Measurements from ENCODE around the gene MSANTD1. TPM values are rescaled to one million over a fixed set of nuclear protein-coding genes. Genes with fewer than 3 reads are reported as not detected.

The MSANTD1 gene
- total RNA-seq, 2 donors from 2014 or later = 1.00 to 2.5 TPM

GRCh38 chr4:3261411-3262207 lies 12.7 kb downstream of the MSANTD1 start:
- no peaks in the 10 kb centered on the region for H3K9me3 Mint-ChIP-seq
- TF ChIP-seq CTCF (conservative IDR thresholded peaks at IDR 0.05) = no peak
- H3K4me3 ChIP-seq (ENCODE audit: low read length) = no peak overlapping the region
- H3K9ac ChIP-seq (ENCODE audit: extremely low read depth, low read length, poor library complexity, severe bottlenecking) = no peak overlapping the region
- H3K9me3 ChIP-seq (ENCODE audit: control insufficient read depth, low read length) = no peaks in the 10 kb centered on the region
- H3K36me3 Mint-ChIP-seq (ENCODE audit: low read depth) = no peaks in the 10 kb centered on the region
- H3K36me3 ChIP-seq (ENCODE audit: control insufficient read depth, insufficient read depth, low read length) = no peaks in the 10 kb centered on the region
- H3K4me3 Mint-ChIP-seq = no peak overlapping the region
- no peaks in the 10 kb centered on the region for H3K4me1 ChIP-seq (ENCODE audit: control insufficient read depth, insufficient read depth, low read length)
- H3K27ac ChIP-seq (ENCODE audit: low read depth, low read length) = no peak overlapping the region
- WGBS, 2 experiments (ENCODE audit: insufficient coverage in 1 of 2, insufficient read length in 1 of 2) = 89 to 94% methylated on average over 29 to 35 of the region's 35 CpGs
- no peaks in the 10 kb centered on the region for H3K4me1 Mint-ChIP-seq
- no peak overlapping the region for H3K27ac Mint-ChIP-seq
- no peaks in the 10 kb centered on the region for H3K27me3 Mint-ChIP-seq (ENCODE audit: insufficient read depth)
- DNase-seq = no peak
- no peaks in the 10 kb centered on the region for H3K27me3 ChIP-seq (ENCODE audit: control insufficient read depth, insufficient read depth, low read length, poor library complexity, severe bottlenecking)

DNA sequence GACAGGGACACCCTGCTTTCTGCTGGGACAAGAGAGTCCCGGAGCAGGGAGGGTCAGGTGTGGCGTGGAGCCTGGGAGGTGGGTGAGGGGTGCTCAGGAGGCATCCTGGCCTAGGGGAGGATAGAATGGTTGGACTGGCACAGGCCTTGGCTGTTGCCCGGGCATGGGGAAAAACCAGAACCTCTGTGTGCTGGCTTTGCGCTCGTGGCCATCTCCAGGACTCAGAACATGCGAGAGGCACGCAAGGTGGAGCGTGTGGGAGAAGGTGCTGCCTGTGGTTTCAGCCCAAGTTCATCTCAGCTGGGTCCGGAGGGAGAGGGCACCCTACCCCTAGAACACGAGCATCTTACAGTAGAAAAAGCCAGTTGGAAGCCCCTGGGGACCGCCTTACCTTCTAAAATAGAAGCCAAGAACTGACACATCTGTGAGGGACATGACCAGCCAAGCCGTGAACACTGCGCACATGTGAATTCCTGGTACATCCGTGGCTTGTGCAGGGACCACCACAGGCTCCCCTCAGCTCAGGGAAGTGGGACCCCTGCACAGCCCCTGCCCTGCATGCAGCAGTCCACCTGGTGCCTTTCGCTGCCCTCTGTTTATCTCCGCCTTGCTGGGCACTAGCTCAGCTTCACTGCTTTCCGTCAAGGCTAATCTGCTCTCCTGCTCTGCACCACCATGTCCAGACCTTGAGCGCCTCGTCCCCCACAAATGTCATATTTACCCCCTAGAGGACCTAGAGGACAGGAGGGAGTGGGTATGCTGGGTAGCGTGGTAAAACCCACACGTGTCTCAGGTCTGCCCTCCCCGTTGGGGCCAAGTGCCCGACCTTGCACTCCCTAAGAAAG lies 13.5 kb downstream of the MSANTD1 start:
- DNase-seq = no peak
- no peak for TF ChIP-seq CTCF (conservative IDR thresholded peaks at IDR 0.05)
- no peaks in the 10 kb centered on the region for H3K36me3 Mint-ChIP-seq (ENCODE audit: low read depth)
- Histone ChIP-seq H3K36me3 (ENCODE audit: control insufficient read depth, insufficient read depth, low read length) (no peaks in the 10 kb centered on the region), H3K27me3 (ENCODE audit: control insufficient read depth, insufficient read depth, low read length, poor library complexity, severe bottlenecking) (no peaks in the 10 kb centered on the region), H3K4me1 (ENCODE audit: control insufficient read depth, insufficient read depth, low read length) (no peaks in the 10 kb centered on the region), H3K4me3 (ENCODE audit: low read length) (no peak overlapping the region), H3K9me3 (ENCODE audit: control insufficient read depth, low read length) (no peaks in the 10 kb centered on the region), H3K27ac (ENCODE audit: low read depth, low read length) (no peak overlapping the region), H3K9ac (ENCODE audit: extremely low read depth, low read length, poor library complexity, severe bottlenecking) (no peak overlapping the region)
- no peak overlapping the region for H3K4me3 Mint-ChIP-seq
- H3K4me1 Mint-ChIP-seq = no peaks in the 10 kb centered on the region
- no peaks in the 10 kb centered on the region for H3K27me3 Mint-ChIP-seq (ENCODE audit: insufficient read depth)
- no peaks in the 10 kb centered on the region for H3K9me3 Mint-ChIP-seq
- H3K27ac Mint-ChIP-seq = no peak overlapping the region
- 90 to 92% methylated on average over 17 to 23 of the region's 23 CpGs for WGBS, 2 experiments (ENCODE audit: insufficient coverage in 1 of 2, insufficient read length in 1 of 2)

DNA sequence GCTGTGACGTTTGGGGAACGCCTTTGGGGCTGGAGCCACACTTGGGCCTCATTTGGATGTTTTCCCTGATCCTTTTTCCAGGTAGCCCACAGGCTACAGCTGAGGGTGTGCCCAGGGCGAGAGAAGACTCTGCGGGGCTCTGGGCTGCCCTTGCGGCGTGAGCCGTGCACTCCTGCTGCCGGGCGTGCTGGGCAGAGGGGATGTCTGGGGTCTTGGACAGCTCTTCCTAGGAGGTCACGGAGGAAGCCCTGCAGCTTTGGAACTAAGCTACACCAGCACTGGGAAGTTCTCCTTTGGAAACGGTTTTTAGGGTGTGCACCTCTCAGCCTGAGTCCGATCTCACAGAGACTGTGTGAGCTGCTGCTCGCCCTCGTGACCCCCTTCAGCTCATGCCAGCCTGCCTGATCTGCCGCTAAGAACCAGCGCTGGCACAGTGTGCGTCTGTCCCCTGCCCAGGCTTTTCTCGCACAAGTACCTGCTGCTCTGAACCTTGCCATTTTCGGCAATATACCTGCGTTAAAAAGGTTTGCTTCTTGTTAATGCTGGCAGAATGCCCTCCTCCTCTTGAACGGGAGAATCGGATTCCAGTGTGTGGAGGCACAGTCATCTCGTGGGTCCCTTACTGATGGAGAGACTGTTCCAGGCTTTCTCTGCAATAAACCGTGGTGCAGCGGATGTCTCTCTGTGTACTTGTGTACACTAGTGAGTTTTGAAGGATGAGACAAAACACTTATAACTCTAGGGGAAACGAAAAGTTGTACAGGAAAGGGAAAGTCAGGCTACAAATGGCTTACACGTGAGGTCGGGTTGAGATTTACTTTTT lies 14.3 kb downstream of the MSANTD1 start:
- Histone ChIP-seq H3K9me3 (ENCODE audit: control insufficient read depth, low read length) (no peaks in the 10 kb centered on the region), H3K4me3 (ENCODE audit: low read length) (no peak overlapping the region), H3K9ac (ENCODE audit: extremely low read depth, low read length, poor library complexity, severe bottlenecking) (no peak overlapping the region), H3K27ac (ENCODE audit: low read depth, low read length) (no peak overlapping the region), H3K36me3 (ENCODE audit: control insufficient read depth, insufficient read depth, low read length) (no peaks in the 10 kb centered on the region), H3K4me1 (ENCODE audit: control insufficient read depth, insufficient read depth, low read length) (peaks cover 5% of the 10 kb centered on the region), H3K27me3 (ENCODE audit: control insufficient read depth, insufficient read depth, low read length, poor library complexity, severe bottlenecking) (no peaks in the 10 kb centered on the region)
- Mint-ChIP-seq H3K4me3 (no peak overlapping the region), H3K27ac (no peak overlapping the region), H3K36me3 (ENCODE audit: low read depth) (no peaks in the 10 kb centered on the region), H3K27me3 (ENCODE audit: insufficient read depth) (no peaks in the 10 kb centered on the region), H3K4me1 (peaks cover 3% of the 10 kb centered on the region), H3K9me3 (no peaks in the 10 kb centered on the region)
- WGBS, 2 experiments (ENCODE audit: insufficient coverage in 1 of 2, insufficient read length in 1 of 2) = 89 to 95% methylated on average over 25 to 28 of the region's 28 CpGs
- no peak for DNase-seq
- TF ChIP-seq CTCF (conservative IDR thresholded peaks at IDR 0.05) = no peak

All from endodermal cell (in vitro differentiated cells).